Activated CD4-positive, CD25-positive, alpha-beta regulatory T cell treated with anti-CD3 and anti-CD28 coated beads, Interleukin-2, amount 50 U/mL, for 72 hours (primary cell): ENCODE measurements around the gene PLEK2.
"Not testable (repeated sequence)": the region's sequence is repeated elsewhere in the genome, so short reads cannot be mapped to it uniquely, and the experiment has no call there.

Experiments
- DNase-seq: peaks from one replicate; pipeline ENCODE4 v3.0.0; 2021

PLEK2 gene

GRCh38 chr14:67358924-67359774, 52.8 kb downstream of the PLEK2 start:
- DNase-seq, result no peak

GRCh38 chr14:67357969-67358354, 54.0 kb downstream of the PLEK2 start:
- no peak for DNase-seq

- no peak for DNase-seq
Measured at GRCh38 chr14:67357186-67357968, 54.6 kb downstream of the PLEK2 start.

GRCh38 chr14:67352055-67352454, 59.9 kb downstream of the PLEK2 start:
- no peak for DNase-seq

DNA sequence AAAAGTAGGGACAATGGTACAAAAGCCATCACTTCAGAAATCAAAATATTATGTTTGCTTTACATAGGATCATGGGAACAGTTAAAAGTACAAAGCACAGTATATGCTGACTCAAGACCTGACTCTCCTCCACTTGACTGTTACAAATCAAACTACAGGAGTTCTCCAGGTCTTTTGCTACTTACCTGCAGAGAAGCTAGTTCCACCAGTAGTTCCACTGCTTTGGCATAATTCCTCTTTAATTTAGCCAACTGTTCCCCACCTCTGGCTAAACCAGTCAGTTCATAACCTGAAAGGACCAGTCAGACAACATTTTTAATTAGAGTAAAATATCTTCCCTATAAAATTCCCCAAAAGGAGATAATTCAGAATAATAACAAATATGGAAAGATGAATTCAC, 66.4 kb downstream of the PLEK2 start:
- no peak for DNase-seq

DNA sequence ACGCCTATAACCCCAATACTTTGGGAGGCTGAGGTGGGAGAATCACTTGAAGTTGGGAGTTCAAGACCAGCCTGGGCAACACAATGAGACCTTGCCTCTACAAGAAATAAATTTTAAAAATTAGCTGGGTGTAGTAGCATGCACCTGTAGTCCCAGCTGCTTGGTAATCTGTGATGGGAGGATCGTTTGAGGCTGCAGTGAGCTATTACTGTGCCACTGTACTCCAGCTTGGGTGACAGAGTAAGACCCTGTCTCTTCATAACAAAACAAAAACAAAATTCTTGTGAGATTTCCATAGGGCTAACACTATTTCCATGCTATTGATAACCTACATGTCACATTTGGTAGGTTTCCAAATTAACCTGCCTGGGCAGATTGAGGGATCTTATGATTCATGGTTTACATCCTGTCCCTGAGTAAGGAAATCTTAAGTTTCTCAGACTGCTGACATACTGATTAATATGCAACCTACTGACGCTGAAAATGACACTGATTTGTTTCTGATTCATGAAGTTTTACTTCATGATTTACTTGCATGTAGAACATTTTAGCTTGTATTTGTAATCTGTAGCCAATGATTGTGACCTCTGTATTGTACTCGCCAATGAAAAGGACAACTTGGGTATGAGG, 68.2 kb downstream of the PLEK2 start:
- no peak for DNase-seq

DNA sequence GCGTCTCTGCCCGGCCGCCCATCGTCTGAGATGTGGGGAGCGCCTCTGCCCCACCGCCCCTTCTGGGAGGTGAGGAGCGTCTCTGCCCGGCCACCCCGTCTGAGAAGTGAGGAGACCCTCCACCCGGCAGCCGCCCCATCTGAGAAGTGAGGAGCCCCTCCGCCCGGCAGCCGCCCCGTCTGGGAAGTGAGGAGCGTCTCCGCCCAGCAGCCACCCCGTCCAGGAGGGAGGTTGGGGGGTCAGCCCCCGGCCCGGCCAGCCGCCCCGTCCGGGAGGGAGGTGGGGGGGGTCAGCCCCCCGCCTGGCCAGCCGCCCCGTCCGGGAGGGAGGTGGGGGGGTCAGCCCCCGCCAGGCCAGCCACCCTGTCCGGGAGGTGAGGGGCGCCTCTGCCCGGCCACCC, 70.7 kb downstream of the PLEK2 start:
- not testable (repeated sequence) for DNase-seq
